ENCODE measurements around the gene COL6A2.
A peak's percentile ranks its signal among the peaks of the same experiment; 100 is the strongest.
"Not testable (repeated sequence)": the region's sequence is repeated elsewhere in the genome, so short reads cannot be mapped to it uniquely, and the experiment has no call there.

COL6A2 gene

GRCh38 chr21:46060596-46061061, 37.3 kb upstream of the COL6A2 start:
- peak in 2 of 51 donors; percentile 15 to 17 for DNase-seq

- no peak for DNase-seq
These were observed 36.8 kb upstream of the COL6A2 start for GRCh38 chr21:46061063-46061462.

GRCh38 chr21:46061518-46061917, 36.4 kb upstream of the COL6A2 start:
- DNase-seq, result no peak

- no peak for DNase-seq
These were observed 36.0 kb upstream of the COL6A2 start for GRCh38 chr21:46061950-46062349.

- DNase-seq, result no peak
These were observed 35.3 kb upstream of the COL6A2 start for GRCh38 chr21:46062471-46063211.

GRCh38 chr21:46063227-46063626, 34.7 kb upstream of the COL6A2 start:
- DNase-seq, result no peak

DNA sequence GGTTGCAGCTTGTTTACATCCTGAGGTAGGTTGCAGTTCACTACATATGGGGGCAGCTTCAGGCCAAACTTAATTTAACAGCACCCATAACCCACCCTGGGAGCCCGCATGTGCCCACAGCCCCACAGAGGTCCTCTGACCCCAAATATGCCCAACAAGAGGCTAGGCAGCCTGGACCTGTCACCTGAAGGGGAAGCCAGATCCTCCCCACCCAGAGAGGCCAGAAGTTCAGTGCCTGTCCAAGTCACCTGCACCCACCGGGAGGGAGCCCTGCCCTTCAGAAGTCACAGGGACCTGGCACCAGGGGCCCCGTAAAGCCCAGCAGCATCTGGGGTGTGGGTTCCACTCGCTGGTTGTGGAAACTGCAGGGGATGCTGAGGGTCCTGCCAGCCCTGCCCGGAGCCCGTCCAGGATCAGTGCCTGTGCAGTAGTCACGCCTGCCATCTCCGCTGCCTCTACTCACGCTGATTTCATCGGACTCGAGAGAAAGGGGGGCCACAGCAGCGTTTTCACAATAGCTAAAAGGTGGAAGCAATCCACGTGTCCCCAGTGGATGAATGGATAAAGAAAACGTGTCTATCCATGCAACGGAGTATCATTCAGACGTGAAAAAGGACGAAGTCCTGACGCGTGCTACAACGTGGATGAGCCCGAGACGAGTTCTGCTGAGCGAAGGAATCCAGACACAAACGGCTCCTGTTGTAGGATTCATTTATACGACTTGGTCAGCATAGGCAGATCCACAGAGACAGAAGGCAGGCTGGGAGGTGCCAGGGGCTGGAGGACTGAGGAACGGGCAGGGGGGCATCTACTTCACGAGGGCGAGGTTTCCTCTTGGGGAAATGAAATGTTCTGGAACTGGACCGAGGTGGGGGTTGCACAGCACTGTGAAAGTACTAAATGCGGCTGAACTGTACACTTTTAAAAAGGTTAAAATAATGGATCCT, 33.9 kb upstream of the COL6A2 start:
- no peak for DNase-seq

- DNase-seq, result no peak
These were observed 33.1 kb upstream of the COL6A2 start for GRCh38 chr21:46064870-46065214.

- DNase-seq, result no peak
These were observed 32.5 kb upstream of the COL6A2 start for GRCh38 chr21:46065215-46065913.

- no peak for DNase-seq
These were observed 31.9 kb upstream of the COL6A2 start for GRCh38 chr21:46065914-46066551.

DNA sequence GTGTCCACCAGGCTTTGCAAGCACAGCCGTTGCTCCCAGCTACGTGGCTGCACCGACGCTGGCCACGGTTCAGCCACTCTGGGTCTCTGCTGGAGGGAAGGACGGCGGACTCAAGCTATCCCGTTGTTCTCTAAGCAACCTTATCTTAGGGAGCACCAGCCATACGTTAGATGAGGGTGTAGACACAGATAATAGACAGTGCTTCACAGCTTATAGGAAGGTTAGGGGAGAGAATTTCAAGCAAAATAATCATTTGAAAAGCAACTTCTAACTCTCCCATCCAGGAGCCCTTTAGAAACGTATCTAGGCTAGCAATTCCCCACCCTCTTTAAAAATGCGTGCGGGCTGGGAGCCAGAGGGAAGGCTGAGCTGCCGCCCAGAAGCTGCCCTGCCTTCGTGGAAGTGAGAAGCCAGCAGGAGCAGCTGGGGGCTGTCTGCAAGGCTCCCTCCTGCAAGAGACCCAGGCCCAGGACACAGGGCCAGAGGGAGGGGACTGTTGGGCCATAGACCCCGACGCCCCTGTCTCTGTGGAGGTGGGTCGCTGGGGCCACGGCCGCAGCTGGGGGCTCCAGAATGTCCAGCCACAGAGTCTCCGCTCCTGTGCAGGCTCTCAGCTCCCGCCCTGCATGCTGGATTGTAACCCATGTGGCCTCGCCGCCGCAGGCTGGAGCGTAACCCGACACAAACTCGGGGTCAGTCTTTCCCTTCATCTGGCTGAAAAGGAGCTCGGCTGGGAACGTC, 31.2 kb upstream of the COL6A2 start:
- DNase-seq, result no peak

- no peak for DNase-seq
These were observed 30.3 kb upstream of the COL6A2 start for GRCh38 chr21:46067505-46068201.

- no peak for DNase-seq
These were observed 29.3 kb upstream of the COL6A2 start for GRCh38 chr21:46068516-46069079.

GRCh38 chr21:46069166-46069565, 28.7 kb upstream of the COL6A2 start:
- DNase-seq, result no peak

DNA sequence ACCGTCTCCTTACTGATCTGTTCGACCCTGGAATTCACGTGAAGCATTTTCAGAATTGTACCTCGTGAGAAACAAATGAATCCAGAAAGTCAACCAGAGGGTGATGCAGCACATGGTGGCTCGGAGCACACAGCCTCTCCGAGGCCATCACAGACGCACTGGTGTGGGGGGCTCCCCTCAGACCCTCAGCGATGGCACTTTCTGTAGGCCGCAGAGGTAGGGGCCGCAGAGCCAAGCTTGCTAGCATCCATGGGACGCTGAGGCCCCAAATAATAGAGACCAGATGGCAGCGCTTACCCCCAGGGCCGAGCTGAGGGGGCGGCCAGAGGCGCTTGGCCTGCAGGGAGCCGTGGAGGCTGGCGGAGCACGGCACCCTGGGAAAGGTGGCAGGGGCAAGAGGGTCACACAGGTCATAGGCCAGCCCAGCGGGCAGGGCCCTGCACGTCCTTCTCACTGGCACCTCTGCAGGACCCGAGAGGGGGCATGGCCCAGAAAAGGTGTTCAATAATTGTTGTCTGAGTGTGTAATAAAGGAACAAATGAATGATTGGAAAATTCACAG, 28.1 kb upstream of the COL6A2 start:
- no peak for DNase-seq

- DNase-seq, result no peak
These were observed 26.8 kb upstream of the COL6A2 start for GRCh38 chr21:46071082-46071481.

DNA sequence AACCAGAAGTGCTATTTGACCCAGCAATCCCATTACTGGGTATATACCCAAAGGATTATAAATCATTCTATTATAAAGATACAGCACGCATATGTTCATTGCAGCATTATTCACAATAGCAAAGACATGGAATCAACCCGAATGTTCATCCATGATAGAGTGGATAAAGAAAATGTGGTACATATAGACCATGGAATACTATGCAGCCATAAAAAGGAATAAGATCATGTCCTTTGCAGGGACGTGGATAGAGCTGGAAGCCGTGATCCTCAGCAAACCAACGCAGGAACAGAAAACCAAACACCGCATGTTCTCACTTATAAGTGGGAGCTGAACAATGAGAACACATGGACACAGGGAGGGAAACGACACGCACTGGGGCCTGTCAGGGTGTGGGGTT, 21.2 kb upstream of the COL6A2 start:
- DNase-seq, result not testable (repeated sequence)

DNA sequence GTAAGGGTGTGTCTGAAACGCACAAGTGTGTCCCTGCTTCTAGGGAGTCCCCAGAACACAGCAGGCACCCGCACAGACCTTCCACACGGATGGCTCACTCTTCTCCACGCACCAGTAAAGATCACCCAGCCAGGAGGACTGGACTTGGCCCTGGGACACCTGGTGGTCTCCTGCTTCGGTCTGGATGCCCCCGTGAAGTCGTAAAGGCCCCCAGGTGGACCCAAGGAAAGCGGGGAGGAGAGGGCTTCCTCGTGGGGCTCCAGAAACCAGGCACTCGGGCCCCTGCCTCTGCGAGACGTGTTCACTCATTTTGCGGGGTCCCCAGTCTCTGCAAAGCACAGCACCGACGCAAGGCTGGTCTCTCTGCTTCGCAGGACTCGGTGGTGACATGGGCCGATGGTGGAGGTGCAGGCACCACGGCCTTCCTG, 20.2 kb upstream of the COL6A2 start:
- DNase-seq, result no peak

- no peak for DNase-seq
These were observed 19.5 kb upstream of the COL6A2 start for GRCh38 chr21:46078322-46078977.

Data from hypothalamus (tissue), 51 donors.